ENCODE data around the gene RYR3.

Gene RYR3

DNA sequence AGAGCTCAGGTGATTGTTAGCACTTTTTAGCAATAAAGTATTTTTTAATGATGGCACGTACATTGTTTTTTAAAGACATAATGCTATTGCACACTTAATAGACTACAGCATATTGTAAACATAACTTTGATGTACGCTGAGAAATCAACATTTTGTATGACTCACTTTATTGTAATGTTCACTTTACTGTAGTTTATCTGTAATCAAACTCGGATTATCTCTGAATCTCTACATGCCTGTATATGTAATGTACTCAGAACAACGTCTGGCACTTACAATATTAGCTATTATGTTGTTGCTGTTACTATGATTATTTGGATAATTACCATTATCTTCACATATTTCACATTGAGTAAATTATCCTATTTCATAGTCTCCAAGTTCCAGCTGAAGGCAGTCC, 519.6 kb downstream of the RYR3 start:
- Histone ChIP-seq H3K27ac (ENCODE audit: low read depth, low read length) (no peak overlapping the region), H3K4me1 (ENCODE audit: control insufficient read depth in 5 of 5, insufficient read depth in 5 of 5, low read length in 5 of 5) (no peaks in the 10 kb centered on the region), H3K36me3 (ENCODE audit: control insufficient read depth in 5 of 5, insufficient read depth in 5 of 5, low read length in 5 of 5) (no peaks in the 10 kb centered on the region), H3K9me3 (ENCODE audit: control insufficient read depth in 5 of 5, low read length in 5 of 5) (peaks cover 0 to 15% (median 5%) of the 10 kb centered on the region in 5 donors), H3K9ac (ENCODE audit: low read length in 5 of 5) (no peak overlapping the region), H3K27me3 (ENCODE audit: control insufficient read depth in 5 of 5, insufficient read depth in 4 of 5, low read length in 5 of 5) (no peaks in the 10 kb centered on the region), H3K4me3 (ENCODE audit: low read depth in 1 of 5, low read length in 5 of 5) (no peak overlapping the region)

DNA sequence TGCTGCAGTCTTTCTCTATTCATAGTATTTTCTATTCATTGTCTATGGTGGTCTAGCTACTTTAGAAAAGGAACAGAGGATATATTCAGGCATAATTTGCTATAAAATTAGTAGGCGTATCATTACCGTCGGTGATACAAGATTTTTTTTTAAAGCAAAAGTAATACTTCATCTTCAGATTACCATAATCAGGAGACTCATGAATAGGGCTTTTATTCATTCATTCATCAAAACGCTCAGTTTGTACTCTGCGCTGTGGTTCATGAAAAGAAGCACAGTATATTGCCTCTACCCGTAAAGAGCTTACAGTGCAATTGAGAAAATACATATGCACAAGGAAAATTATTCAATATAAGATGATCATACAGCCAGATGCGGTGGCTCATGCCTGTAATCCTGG, 520.9 kb downstream of the RYR3 start:
- H3K4me1 ChIP-seq (ENCODE audit: control insufficient read depth in 5 of 5, insufficient read depth in 5 of 5, low read length in 5 of 5), result no peaks in the 10 kb centered on the region
- H3K9me3 ChIP-seq (ENCODE audit: control insufficient read depth in 5 of 5, low read length in 5 of 5), result peaks cover 0 to 15% (median 5%) of the 10 kb centered on the region in 5 donors
- H3K4me3 ChIP-seq (ENCODE audit: low read depth in 1 of 5, low read length in 5 of 5), result no peak overlapping the region
- no peak overlapping the region for H3K9ac ChIP-seq (ENCODE audit: low read length in 5 of 5)
- H3K36me3 ChIP-seq (ENCODE audit: control insufficient read depth in 5 of 5, insufficient read depth in 5 of 5, low read length in 5 of 5), result no peaks in the 10 kb centered on the region
- H3K27me3 ChIP-seq (ENCODE audit: control insufficient read depth in 5 of 5, insufficient read depth in 4 of 5, low read length in 5 of 5), result no peaks in the 10 kb centered on the region
- no peak overlapping the region for H3K27ac ChIP-seq (ENCODE audit: low read depth, low read length)

DNA sequence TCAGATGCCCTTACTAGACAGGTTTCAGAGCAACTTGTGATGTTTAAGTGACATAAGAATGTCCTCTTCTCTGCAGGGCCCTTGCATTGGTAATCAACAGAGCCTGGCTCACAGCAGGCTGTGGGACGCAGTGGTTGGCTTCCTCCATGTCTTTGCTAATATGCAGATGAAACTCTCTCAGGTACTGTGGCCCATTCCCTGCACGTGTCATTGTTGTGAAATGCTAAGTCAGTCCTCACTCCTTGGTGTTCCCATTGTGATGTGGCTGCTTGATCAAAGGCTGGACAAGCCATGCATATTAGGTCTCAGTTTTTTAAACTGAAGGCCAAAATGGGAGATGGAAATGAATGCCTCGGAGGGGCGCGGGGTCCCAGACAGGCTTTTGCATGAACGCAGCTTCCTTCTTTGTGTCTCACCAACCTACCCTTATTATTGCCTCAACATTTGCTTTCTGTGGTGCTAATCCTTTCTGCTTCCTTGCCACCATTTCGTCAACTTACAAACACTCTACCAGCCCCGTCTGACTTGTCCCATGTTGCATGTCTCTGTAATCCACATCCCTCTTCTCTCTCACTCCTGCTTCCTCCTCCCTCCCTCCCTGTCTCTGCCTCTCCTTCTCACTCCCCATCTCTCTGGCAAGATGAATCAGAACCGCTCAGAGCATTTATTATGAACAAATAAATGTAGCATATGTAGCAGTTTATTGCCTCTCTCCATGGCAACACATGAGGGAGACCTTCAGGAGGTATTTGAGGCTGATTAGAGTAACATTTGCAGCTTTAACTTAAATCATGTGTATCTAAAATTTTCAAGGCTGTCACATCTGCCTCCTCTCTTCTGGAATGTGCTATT, 524.4 kb downstream of the RYR3 start:
- Histone ChIP-seq H3K4me3 (ENCODE audit: low read depth in 1 of 5, low read length in 5 of 5) (no peak overlapping the region), H3K27me3 (ENCODE audit: control insufficient read depth in 5 of 5, insufficient read depth in 4 of 5, low read length in 5 of 5) (no peaks in the 10 kb centered on the region), H3K9me3 (ENCODE audit: control insufficient read depth in 5 of 5, low read length in 5 of 5) (peaks cover 0 to under 1% (median 0%) of the 10 kb centered on the region in 5 donors), H3K9ac (ENCODE audit: low read length in 5 of 5) (no peak overlapping the region), H3K27ac (ENCODE audit: low read depth, low read length) (no peak overlapping the region), H3K36me3 (ENCODE audit: control insufficient read depth in 5 of 5, insufficient read depth in 5 of 5, low read length in 5 of 5) (no peaks in the 10 kb centered on the region), H3K4me1 (ENCODE audit: control insufficient read depth in 5 of 5, insufficient read depth in 5 of 5, low read length in 5 of 5) (no peaks in the 10 kb centered on the region)

DNA sequence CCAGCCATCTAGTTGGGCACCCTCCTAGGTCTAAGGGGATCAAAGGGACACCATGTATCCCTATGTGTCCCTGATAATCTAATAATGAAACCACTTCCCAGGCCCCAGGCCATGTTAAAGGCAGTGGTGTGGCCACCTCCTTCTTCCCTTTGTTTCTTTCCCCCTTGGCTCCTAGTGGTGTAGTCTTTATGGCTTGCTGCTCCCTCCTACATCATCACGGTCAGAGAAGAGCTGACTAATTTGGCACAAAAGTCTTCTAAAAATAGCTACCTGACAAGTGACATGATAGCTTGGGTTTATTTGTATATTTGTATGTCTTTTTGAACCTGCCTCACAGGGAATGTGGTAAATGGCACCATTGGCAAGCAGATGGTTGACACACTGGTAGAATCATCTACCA, 526.5 kb downstream of the RYR3 start:
- Histone ChIP-seq H3K4me3 (ENCODE audit: low read depth in 1 of 5, low read length in 5 of 5) (no peak overlapping the region), H3K9ac (ENCODE audit: low read length in 5 of 5) (no peak overlapping the region), H3K4me1 (ENCODE audit: control insufficient read depth in 5 of 5, insufficient read depth in 5 of 5, low read length in 5 of 5) (no peaks in the 10 kb centered on the region), H3K9me3 (ENCODE audit: control insufficient read depth in 5 of 5, low read length in 5 of 5) (no peaks in the 10 kb centered on the region), H3K27me3 (ENCODE audit: control insufficient read depth in 5 of 5, insufficient read depth in 4 of 5, low read length in 5 of 5) (no peaks in the 10 kb centered on the region), H3K27ac (ENCODE audit: low read depth, low read length) (no peak overlapping the region), H3K36me3 (ENCODE audit: control insufficient read depth in 5 of 5, insufficient read depth in 5 of 5, low read length in 5 of 5) (no peaks in the 10 kb centered on the region)

DNA sequence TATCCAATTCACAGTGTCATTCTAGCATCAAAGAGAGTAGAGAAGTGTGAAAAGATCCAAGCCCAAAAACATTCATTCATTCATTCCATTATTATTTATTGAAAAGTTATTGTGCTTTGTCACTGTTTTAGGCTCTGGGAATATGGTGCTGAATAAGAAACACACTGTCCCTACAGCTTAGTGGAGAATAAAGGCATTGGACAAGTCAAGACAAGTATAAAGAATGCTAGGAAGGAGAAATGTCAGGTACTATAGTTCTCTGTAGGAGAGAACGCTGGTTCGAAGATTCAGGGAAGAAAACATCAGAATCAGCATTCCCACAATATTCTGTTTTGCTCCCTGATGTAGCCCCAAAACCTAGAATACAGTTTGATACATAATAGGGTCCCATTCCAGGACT, 528.8 kb downstream of the RYR3 start:
- H3K36me3 ChIP-seq (ENCODE audit: control insufficient read depth in 5 of 5, insufficient read depth in 5 of 5, low read length in 5 of 5), result no peaks in the 10 kb centered on the region
- peaks cover 0 to 4% (median 0%) of the 10 kb centered on the region in 5 donors for H3K27me3 ChIP-seq (ENCODE audit: control insufficient read depth in 5 of 5, insufficient read depth in 4 of 5, low read length in 5 of 5)
- H3K4me1 ChIP-seq (ENCODE audit: control insufficient read depth in 5 of 5, insufficient read depth in 5 of 5, low read length in 5 of 5), result no peaks in the 10 kb centered on the region
- no peaks in the 10 kb centered on the region for H3K9me3 ChIP-seq (ENCODE audit: control insufficient read depth in 5 of 5, low read length in 5 of 5)
- no peak overlapping the region for H3K4me3 ChIP-seq (ENCODE audit: low read depth in 1 of 5, low read length in 5 of 5)
- no peak overlapping the region for H3K9ac ChIP-seq (ENCODE audit: low read length in 5 of 5)
- H3K27ac ChIP-seq (ENCODE audit: low read depth, low read length), result no peak overlapping the region

DNA sequence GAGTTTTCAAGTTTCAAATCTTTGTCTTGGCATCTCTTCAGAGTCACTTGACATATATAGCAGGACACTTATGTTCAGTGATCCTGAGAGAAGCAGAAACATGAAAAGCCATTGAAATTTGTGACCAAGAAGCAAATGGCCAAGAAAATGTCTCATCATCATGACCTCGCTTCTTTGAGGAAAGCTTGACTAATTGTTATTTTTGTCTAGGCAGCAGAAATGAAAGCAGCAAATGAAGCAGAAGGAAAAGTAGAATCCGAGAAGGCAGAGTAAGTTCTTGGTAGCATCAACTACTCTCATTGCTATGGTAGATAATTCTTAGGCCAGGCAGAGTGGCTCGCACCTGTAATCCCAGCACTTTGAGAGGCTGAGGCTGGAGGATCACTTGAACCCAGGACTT, 529.8 kb downstream of the RYR3 start:
- Histone ChIP-seq H3K4me1 (ENCODE audit: control insufficient read depth in 5 of 5, insufficient read depth in 5 of 5, low read length in 5 of 5) (no peaks in the 10 kb centered on the region), H3K9me3 (ENCODE audit: control insufficient read depth in 5 of 5, low read length in 5 of 5) (no peaks in the 10 kb centered on the region), H3K27me3 (ENCODE audit: control insufficient read depth in 5 of 5, insufficient read depth in 4 of 5, low read length in 5 of 5) (peaks cover 0 to 4% (median 0%) of the 10 kb centered on the region in 5 donors), H3K27ac (ENCODE audit: low read depth, low read length) (no peak overlapping the region), H3K4me3 (ENCODE audit: low read depth in 1 of 5, low read length in 5 of 5) (no peak overlapping the region), H3K9ac (ENCODE audit: low read length in 5 of 5) (no peak overlapping the region), H3K36me3 (ENCODE audit: control insufficient read depth in 5 of 5, insufficient read depth in 5 of 5, low read length in 5 of 5) (no peaks in the 10 kb centered on the region)

DNA sequence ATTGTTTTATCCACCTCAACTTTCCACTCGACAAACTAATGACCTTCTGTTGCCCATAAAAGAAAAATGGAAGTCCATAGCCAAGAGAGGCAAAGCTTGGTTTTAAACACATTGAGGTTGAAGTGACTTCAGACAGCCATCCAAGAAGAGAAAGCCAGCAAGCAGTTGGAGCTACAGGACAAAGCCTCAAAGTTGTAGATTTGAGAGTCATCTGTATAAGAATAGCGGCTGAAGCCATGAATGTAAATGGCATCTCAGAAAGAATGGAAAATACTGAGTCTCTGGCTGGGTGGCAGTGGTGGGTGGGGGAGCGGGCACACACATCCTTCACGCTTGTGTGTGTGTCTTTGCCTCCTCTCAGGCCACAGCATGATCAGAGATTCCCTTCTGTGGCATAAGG, 533.4 kb downstream of the RYR3 start:
- peaks cover 0 to 7% (median 3%) of the 10 kb centered on the region in 5 donors for H3K27me3 ChIP-seq (ENCODE audit: control insufficient read depth in 5 of 5, insufficient read depth in 4 of 5, low read length in 5 of 5)
- H3K9me3 ChIP-seq (ENCODE audit: control insufficient read depth in 5 of 5, low read length in 5 of 5), result no peaks in the 10 kb centered on the region
- H3K27ac ChIP-seq (ENCODE audit: low read depth, low read length), result no peak overlapping the region
- no peak overlapping the region for H3K4me3 ChIP-seq (ENCODE audit: low read depth in 1 of 5, low read length in 5 of 5)
- no peaks in the 10 kb centered on the region for H3K4me1 ChIP-seq (ENCODE audit: control insufficient read depth in 5 of 5, insufficient read depth in 5 of 5, low read length in 5 of 5)
- H3K9ac ChIP-seq (ENCODE audit: low read length in 5 of 5), result no peak overlapping the region
- H3K36me3 ChIP-seq (ENCODE audit: control insufficient read depth in 5 of 5, insufficient read depth in 5 of 5, low read length in 5 of 5), result no peaks in the 10 kb centered on the region

DNA sequence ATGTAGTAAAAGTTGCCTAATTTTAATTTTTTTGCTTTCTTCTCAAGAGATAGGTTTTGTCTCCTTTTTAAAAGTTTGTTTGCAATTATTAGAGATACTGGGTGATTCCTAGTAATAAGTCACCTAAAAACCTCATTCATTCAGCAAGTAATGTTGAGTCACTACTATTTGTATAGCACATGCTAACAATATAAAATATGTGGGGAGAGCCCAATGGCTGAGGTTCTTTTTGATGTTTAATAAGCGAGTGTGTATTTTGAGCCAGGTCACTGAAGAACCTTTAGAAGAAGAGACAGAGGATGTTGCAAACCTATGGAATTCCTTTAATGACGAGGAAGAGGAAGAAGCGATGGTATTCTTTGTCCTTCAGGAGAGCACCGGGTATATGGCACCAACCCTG, 533.8 kb downstream of the RYR3 start:
- H3K9me3 ChIP-seq (ENCODE audit: control insufficient read depth in 5 of 5, low read length in 5 of 5), result no peaks in the 10 kb centered on the region
- no peak overlapping the region for H3K9ac ChIP-seq (ENCODE audit: low read length in 5 of 5)
- no peaks in the 10 kb centered on the region for H3K36me3 ChIP-seq (ENCODE audit: control insufficient read depth in 5 of 5, insufficient read depth in 5 of 5, low read length in 5 of 5)
- H3K4me3 ChIP-seq (ENCODE audit: low read depth in 1 of 5, low read length in 5 of 5), result no peak overlapping the region
- no peak overlapping the region for H3K27ac ChIP-seq (ENCODE audit: low read depth, low read length)
- peaks cover 0 to 7% (median 3%) of the 10 kb centered on the region in 5 donors for H3K27me3 ChIP-seq (ENCODE audit: control insufficient read depth in 5 of 5, insufficient read depth in 4 of 5, low read length in 5 of 5)
- H3K4me1 ChIP-seq (ENCODE audit: control insufficient read depth in 5 of 5, insufficient read depth in 5 of 5, low read length in 5 of 5), result no peaks in the 10 kb centered on the region

DNA sequence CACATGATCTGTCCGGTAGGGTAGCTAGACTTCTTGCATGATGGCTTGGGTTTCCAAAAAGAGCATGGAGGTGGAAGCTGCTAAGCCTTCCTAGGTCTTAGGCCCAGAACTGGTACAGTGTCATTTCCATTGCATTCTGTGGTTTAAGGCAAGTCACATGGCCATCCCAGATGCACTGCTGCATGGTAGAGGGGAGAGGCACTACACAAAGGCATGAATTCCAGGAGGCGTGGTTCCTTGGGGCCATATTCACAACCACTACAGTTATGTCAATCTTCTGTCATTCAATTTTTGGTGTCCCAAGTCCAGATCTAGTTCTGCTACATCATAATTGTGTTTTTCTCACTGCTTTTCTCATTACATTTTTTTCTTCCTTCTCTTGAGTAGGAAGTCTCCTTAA, 535.4 kb downstream of the RYR3 start:
- Histone ChIP-seq H3K36me3 (ENCODE audit: control insufficient read depth in 5 of 5, insufficient read depth in 5 of 5, low read length in 5 of 5) (no peaks in the 10 kb centered on the region), H3K9me3 (ENCODE audit: control insufficient read depth in 5 of 5, low read length in 5 of 5) (no peaks in the 10 kb centered on the region), H3K27ac (ENCODE audit: low read depth, low read length) (no peak overlapping the region)

DNA sequence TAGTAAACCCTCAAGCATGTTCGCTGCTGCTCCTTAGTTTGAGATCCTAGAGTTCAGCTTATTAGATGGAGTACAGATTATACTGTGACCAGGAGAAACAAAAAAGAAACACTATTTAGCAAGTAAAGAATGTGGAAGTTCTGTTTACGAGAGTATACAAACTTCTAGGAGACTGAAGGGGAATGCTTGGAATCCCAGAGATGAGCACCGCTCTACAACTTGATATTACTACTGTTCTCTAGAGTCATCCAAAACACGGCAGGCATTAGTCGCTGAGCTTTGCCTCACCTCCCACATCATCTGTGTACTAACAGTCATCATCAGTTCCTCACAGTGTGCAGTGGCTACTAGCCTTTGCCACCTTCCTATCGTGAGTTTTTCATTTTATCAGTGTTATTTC, 536.1 kb downstream of the RYR3 start:
- Histone ChIP-seq H3K27ac (ENCODE audit: low read depth, low read length) (no peak overlapping the region), H3K9me3 (ENCODE audit: control insufficient read depth in 5 of 5, low read length in 5 of 5) (no peaks in the 10 kb centered on the region), H3K4me3 (ENCODE audit: low read depth in 1 of 5, low read length in 5 of 5) (no peak overlapping the region), H3K9ac (ENCODE audit: low read length in 5 of 5) (no peak overlapping the region), H3K36me3 (ENCODE audit: control insufficient read depth in 5 of 5, insufficient read depth in 5 of 5, low read length in 5 of 5) (no peaks in the 10 kb centered on the region), H3K27me3 (ENCODE audit: control insufficient read depth in 5 of 5, insufficient read depth in 4 of 5, low read length in 5 of 5) (peaks cover 0 to 7% (median 3%) of the 10 kb centered on the region in 5 donors), H3K4me1 (ENCODE audit: control insufficient read depth in 5 of 5, insufficient read depth in 5 of 5, low read length in 5 of 5) (no peaks in the 10 kb centered on the region)

More for the DNA sequence above, 535.4 kb downstream of the RYR3 start:
- Histone ChIP-seq H3K4me3 (ENCODE audit: low read depth in 1 of 5, low read length in 5 of 5) (no peak overlapping the region), H3K9ac (ENCODE audit: low read length in 5 of 5) (no peak overlapping the region), H3K27me3 (ENCODE audit: control insufficient read depth in 5 of 5, insufficient read depth in 4 of 5, low read length in 5 of 5) (peaks cover 0 to 7% (median 3%) of the 10 kb centered on the region in 5 donors), H3K4me1 (ENCODE audit: control insufficient read depth in 5 of 5, insufficient read depth in 5 of 5, low read length in 5 of 5) (no peaks in the 10 kb centered on the region)

Data from subcutaneous abdominal adipose tissue (tissue), 5 donors.